GM21737 (cell line): ENCODE results near the gene PARN.

Experiments
- ATAC-seq: cut with Tn5 transposase; IDR thresholded peaks from one replicate; pipeline ENCODE4 v1.9.1; 2021; ENCODE audit warnings: mild to moderate bottlenecking, moderate library complexity; ENCODE audit not compliant: unreplicated experiment

PARN gene

GRCh38 chr16:14501331-14502255 is 128.5 kb downstream of the PARN start:
- no peak for ATAC-seq

DNA sequence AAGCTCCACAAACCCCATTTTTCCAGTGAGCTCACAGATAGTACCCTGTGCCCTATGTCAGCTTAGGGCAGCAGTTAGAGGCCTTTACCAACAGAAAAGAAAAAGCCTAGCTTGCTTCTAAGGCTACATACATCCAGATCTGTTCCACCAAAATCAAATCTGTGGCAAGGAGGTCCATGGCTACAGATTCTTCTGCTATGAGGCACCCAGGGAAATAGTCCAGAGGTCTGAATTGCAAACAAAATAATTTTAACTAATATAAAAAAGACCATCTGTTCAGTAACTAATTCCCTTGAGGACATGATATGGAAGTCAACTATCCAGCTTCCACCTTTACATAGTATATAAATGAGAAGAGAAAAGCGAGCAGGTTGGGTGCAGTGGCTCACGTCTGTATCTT is 129.3 kb downstream of the PARN start:
- ATAC-seq: no peak

DNA sequence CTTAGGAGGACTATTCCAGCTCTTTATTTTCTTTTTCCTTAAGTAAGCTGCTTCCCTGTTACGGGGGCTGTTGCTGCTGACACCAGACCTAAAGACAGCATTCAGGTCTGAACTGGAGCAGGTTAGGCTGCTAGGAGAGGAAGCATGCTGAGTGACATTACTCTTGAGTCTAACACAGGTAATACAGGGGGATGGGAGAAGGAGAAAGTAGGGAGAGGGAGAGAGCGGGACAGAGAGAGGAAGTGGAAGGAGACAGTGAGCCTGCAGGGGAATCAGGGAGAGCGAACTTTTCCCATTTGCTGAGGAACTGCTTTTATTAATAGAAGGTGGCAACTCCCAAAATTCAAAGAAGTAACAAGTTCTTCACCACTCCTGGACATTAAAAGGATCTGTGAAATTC is 130.9 kb downstream of the PARN start:
- no peak for ATAC-seq

- ATAC-seq: no peak
Observed at GRCh38 chr16:14497245-14498082, 132.6 kb downstream of the PARN start.

DNA sequence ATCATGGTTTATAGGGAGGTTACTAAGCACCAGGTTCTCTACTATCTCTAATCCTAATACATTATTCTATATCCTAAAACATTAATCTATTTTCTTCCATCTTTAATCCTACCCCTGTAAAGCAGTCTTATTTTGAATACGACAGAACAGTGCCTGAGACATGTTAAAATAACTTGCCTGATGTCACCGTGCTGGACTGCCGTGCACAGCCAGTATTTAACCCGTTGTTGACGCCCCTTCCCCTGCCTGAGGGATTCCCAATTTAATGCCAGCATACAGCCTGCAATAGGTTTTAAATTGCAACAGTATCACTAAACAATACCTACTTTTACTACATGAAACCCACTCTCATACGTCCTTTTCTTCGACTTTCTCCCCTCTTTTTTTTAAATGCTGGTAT is 133.3 kb downstream of the PARN start:
- no peak for ATAC-seq

DNA sequence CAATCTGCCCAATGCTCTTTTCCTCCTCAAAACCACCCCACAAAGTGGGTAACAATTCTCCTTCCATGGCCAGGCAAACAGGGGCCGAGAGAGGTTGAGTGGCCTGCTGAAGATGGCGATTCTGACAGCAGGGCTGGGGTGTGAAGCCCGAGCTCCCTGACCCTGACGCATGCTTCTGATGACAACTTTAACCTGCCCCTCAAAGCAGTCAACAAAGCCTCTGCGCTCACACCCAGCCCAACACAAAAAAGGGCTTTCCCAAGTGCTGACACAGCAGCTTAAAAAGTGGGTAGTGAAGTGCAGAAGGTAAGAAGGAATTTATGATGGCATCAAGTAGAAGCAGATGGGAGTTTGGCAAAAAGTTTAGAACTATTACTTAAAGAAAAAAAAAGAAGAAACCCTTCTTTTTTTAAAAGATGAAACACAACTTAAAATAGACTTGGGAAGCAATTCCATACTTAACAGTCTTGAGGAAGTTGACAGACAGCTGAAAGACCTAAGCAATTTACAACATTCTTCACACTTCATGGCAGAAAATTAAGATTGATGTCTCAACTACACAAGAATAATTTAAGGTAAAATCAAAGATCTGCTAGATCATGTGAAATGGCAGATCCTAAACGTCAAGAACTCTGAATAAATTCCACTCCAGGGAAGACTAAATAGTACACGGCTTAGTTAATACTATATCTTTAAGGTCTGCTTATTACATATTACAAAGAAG is 133.9 kb downstream of the PARN start:
- ATAC-seq: no peak

DNA sequence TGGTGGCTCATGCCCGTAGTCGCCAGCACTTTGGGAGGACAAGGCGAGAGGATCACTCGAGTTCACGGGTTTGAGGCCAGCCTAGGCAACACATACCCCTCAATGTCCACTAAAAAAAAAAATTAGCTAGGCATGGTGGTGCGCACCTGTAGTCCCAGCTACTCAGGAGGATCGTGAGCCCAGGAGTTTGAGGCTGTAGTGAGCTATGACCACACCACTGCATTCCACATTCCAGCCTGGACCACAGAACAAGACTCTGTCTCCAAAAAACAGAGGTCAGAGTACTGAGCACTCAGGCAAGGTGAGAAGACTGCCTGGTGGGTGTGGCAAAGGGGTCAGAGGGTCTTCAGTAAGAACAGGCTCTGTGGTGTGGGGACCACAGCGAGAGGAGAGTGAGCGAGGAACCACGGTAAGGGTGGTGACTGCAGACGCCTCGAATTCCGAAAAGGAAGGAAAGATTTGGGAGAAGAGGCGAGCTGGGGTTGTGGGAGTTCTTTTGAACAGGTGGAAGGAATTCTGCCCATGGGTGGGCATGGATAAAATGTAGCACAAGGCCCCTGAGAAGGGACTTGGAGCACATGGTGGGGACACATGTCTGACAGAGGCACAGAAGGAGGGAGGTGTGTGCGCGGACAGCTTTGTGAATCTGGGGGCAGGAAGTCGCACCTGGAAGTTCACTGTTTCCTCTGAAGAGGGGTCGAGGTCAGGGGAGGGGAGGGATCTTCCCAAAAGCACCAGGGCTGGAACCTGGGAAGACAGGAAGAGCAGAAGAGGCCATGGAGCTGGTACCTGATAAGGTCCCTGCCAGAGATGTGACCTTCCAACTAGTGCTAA is 134.6 kb downstream of the PARN start:
- ATAC-seq: no peak

DNA sequence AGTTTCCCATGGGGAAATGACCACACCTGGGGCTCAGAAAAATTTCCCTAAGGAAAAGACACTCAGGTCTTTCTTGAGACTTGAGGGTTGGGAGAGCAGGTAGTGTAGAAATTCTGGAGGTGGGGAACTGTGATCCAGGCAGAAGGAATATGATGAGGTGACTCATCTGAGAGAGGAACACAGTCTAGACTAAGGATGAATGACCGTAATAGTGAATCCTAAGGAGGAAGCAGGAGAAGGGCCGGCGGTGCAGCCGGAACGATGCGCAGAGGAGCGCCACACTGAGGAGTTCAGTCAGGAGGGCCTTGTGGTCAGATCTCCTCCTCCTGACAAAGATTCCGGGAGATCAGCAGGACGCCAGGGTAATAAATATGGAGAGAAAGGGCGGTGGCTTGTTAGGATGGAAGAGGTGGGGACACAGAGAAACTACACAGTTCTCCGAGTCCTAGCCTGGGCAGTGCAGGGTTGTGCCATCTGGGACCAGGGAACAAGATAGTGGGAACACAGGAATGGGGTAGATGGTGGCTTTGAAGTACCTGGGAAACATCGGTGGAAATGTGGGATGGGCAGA is 135.6 kb downstream of the PARN start:
- ATAC-seq: no peak

- no peak for ATAC-seq
Observed at GRCh38 chr16:14493791-14494190, 136.3 kb downstream of the PARN start.

DNA sequence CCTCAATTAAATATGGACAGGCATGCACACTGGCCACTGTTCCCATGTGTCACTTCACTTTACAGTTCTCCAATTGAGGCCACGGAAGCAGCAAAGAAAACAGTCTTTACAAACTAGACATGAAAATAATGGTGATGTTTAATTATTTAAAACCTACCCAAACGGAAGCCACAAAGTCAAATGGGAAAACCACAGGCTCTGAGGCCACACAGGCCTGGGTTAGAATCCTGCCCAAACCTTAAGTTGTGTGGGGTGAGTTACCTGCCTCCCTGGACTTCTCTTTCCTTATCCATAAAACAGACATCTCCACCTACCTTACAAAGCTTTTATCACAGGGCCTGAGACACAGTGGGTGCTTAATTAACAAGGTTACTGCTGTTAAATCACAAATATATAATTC is 137.4 kb downstream of the PARN start:
- ATAC-seq: no peak

DNA sequence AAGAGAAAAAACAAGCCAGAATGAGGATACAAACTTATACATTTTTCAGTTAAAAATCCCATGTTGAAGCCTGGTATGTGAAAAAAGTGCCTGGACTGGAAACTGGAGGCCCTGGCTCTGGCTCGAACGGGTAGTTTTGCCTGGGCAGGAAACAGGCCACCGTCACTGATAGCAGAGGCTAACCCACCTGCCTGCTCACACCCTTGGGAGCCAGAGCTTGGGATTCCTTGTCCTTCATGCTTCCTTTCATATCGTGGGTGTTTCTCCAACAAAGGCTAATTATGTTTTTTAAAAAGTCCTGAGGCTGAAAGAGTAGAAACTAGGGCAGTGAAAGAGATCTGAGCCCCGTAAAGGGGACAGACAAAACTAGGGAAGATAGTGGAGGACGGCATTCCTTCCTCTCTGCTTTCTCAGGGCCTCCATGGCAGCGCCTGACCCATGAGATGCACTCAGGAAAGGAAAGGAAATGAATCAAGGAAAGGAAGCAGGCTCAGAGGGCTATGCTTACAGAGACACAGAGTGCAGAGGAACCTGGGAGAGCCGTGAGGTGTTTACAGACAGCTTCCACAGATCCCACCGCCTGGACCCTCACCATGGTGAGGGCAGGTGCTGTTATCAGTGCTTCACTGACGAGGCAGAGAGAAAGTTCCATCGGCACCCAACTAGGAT is 138.1 kb downstream of the PARN start:
- ATAC-seq: no peak

GRCh38 chr16:14490235-14490634 is 139.8 kb downstream of the PARN start:
- ATAC-seq: no peak

DNA sequence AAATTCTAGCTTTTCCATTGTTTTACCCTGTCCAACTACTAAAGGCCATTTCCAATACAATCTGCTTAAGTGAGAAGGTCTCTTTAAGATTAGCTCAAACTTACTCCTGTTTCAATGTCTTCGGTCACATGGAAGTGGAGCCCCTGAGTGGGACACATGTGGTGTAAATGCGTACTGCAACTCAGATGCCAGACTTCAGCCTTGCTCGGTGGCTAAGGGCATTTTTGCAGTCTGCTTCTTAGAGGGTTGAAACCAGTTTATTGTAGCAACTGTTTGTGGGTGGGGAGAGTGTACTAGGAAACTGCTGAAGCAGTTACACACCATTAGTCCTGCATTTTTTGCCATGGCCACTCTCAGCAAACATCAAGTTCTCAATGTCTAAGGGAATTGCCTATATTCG is 140.6 kb downstream of the PARN start:
- ATAC-seq: no peak

DNA sequence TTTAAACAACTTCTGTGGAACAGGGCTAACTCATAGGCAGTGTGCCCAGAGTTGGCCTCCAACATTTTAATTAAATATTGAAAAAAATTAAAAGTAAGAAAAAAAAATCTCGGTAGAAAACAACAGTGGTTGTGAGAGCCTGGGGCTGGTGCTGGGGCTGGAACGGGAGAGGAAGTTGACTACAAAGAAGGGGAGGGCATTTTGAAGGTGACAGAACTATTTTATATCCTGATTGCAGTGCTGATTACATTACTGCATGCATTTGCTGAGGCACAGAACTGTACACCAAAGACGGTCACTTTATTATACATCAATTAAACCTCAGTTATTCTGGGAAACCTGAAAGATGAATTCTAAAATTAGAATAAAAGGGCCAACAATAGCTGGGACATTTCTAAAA is 142.5 kb downstream of the PARN start:
- no peak for ATAC-seq

DNA sequence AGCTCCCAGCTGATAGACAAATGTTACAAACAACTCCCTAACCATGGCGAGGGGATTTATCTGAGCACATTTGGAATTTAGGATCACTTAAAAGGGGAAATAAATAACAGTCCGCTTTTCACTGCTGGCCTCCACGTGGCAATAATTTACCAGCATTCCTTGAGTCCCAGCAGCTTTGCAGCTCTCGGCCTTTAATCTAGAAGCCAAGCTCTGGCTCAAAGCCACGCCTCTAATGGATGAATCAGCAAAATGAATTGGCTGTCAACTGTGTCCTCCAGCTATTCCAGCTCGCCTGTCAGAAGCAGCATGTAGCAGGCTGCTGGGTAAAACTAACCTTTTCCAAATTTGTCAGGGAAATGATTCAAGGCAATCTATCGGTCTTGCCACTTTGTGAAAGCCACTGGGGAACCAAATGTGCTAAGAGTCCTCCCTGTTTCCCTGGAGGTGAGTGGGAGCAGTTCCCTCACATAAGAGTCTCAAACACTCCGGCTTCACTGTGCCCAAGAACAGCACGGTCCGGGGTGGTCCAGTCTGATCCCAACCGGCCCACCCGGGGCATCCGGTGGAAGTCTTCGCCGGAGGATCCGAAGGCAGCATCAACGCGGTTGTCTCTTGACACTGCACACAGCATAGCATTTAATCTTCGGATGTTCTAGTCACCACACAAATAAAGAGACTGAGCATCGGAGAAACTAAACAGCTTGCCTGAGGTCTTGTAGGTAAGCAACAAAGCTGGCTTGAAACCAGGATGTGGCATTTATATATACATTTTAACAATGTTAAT is 143.3 kb downstream of the PARN start:
- ATAC-seq: no peak

- no peak for ATAC-seq
Observed at GRCh38 chr16:14485811-14486519, 144.1 kb downstream of the PARN start.

GRCh38 chr16:14485121-14485551 is 144.9 kb downstream of the PARN start:
- no peak for ATAC-seq

GRCh38 chr16:14483819-14484385 is 146.2 kb downstream of the PARN start:
- no peak for ATAC-seq
